Activated CD4-positive, alpha-beta T cell treated with anti-CD3 and anti-CD28 coated beads, Interleukin-2, Interleukin-4, amounts not matched to agents 100 ng/mL and 50 ng/mL, durations not matched to agents 16 hours and 8 hours (primary cell): ENCODE measurements around the gene FYN.

Experiments used
- DNase-seq: peaks from one replicate; pipeline ENCODE4 v3.0.0-alpha.2; 2020; ENCODE audit warnings: low spot score

FYN gene

DNA sequence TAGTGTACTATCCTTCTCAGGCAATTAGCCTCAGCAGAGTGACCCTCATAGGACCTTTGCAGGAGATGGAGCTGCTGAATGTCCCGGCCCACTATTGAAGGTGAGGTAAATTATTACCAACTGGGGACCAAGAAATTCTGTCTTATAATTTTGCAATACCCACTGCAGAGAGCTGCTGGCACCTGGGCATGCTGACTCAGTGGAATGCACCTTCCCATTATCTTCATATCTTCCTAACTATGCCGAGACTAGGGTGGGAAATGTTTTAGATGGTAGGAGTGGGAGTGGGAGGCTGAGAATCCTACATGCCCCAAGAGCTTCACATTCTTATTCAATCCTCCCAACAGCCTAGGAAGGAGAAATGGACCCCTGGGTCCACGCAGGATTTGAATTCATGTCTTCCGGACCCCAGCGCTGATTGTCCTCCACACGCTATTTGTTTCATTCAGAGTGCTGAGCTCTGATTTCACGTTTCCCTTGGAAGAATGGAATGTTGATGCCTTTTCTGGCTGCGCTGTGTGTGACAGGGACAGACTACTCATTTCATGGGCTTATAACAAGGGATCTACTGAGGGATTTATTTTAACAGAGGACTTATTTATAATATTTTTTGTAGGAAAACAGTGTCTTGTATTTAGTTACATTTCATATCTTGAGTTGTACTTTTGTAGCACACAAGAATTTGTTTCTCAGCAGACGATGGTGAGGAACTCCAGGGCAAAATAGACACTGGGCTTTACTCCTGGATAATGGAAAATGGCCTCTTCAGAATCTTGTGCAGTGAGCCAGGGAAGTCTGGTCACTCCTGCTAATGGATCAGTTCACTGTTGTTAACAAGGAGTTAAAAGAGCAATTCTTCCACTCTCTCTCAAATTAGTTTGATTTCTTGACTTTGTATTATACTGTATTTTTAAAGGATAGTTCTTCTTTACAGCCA lies 66.4 kb downstream of the FYN start:
- DNase-seq, result no peak

DNA sequence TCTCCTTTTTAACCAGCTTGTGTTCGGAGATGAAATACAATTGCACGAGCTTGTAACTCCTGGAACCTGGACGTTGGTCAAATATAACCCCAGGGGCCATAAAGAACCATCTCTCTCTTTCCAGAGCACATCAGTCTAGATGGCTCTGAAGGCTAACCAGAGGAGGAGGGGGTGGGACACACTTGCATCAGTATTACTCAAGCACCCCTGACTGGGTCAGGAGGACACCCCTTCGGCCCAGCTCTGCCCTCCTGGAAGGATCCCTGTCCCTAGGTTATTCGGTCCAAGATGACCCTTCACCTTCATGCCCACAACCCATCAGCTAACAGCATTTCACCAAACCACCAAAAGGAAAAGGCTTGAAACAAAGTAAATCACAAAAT lies 67.1 kb downstream of the FYN start:
- DNase-seq, result no peak

GRCh38 chr6:111805511-111806164 lies 67.6 kb downstream of the FYN start:
- peak; percentile 82 for DNase-seq

DNA sequence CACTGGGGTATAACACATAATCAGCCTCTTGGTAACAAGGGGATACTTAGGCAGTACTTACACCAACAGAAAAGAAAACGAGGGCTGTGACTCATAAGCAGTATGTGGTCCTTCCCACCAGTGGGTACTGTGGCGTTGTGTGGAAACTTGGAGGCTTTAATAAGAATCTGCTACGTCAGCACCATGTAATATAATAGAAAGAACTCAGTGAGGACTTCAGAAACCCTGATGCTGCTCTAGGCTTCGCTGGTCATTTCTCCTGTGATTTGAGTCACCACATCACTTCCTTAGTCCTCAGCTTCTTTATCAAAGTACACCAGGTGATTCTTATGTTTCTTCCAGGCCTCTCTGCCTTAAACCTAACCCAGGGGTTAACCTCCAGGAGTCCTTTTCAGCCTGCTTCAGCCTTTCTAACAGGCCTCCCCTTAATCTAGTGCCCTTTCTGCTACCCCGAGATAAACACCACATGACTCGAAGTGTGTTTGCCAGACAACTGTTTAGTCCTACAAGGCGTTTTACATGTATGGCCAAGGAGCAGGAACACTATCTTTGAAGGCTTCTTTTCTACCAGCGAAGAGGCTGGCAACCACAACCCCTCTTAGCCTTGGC lies 68.5 kb downstream of the FYN start:
- peak; percentile 84 for DNase-seq

- no peak for DNase-seq
Observed at GRCh38 chr6:111803804-111804203, 69.4 kb downstream of the FYN start.

DNA sequence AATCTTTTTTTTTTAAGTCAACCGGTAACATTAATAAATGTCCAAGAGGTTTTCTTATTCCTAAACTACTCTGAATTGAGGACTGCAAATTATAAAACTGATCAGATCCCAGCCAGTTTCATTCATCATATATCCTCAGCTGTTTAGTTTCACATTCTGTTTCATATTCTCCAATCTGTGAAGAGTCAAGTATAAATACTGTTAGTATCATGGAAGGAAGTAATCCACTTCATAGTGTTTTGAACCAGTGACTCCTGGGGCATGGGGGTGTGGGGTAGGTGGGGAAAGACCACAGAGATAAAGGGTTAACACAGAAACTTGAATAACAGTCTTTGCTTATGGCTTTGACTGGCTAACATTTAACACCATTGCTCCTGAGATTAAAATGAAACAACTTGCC lies 69.9 kb downstream of the FYN start:
- DNase-seq, result no peak

- DNase-seq, result no peak
Observed at GRCh38 chr6:111802720-111803330, 70.4 kb downstream of the FYN start.

DNA sequence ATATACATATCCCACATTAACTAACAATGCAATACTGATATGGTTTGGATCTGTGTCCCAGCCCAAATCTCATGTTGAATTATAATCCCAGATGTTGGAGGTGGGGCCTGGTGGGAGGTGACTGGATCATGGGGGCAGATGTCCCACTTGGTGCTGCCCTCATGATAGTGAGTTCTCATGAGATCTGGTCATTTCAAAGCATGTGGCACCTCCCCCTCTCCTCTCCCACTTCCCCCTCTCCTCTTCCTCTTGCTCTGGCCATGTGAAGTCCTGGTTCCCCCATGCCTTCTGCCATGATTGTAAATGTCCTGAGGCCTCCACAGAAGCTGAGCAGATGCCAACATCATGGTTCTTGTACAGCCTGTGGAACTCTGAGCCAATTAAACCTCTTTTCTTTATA lies 71.2 kb downstream of the FYN start:
- no peak for DNase-seq

DNA sequence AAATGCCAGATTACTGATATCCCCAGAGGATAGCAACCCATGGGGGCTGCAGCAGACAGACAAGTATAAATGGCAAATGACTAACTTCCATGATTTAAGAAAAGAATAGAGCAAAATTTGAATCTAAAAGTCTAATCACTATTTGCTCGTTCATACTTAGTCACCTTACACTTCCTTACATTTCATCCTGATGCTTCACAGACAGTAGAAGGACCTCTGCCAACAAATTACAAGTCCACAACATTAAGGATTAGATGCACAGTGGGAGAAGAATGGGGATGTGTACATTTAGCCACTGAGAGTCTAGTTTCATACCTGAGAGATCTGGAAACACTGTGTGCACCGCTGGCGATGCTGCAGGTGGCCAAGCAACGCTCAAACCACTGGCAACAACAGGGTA lies 72.4 kb downstream of the FYN start:
- DNase-seq, result no peak

DNA sequence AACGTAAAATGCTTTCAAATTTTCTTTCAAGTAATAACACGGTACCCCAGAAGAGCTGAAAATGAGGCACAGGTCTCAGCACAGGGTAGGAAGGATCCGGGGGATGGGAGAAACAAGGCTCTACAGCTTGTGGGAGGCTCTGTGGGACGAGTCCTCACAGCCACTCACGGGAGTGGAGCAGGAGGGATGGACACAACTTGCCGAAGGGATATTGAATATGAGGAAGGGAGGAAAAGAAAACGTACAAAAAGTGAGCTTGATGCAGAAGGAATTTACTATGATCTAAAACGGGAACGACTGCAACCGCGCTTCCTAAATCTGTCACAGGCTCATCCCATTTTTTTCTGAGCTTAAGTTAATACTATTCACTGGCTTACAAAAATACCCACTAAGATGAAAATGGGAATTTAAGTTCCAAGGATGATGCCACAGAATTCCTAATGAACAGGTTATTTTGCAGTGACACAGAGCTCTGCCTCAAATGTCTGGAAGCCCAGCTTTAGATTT lies 72.9 kb downstream of the FYN start:
- DNase-seq, result no peak

DNA sequence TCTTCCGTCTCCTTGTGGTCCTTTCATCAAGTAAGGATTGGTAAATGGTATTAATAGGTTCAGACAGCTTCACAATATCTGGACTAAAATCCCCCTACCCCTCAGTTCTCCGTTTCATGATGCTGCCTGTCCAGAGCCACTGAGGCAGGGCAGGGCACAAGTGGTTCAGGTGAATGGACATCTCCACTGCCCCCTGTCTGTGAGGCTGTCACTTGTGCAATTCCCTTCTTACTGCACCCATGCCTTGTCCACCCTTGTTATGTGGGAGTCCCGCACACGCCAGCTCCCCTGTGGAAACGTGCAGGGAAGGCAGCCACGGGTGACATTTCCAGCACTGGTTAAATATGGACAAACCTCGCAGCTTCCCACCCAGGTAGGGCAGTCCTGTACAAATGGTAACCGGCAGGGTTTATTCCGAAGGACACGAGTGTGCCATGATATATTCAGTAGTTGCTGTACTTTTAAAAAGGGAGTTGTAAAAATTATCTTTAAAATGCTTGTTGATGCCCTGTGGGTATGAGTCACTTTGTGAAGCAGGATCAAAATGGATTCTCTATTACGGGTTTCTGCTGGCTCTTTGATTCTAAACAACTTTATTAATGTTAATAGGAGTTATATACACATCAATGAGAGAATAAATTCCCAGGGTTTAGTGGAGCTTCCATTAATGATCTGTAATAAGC lies 73.5 kb downstream of the FYN start:
- no peak for DNase-seq

DNA sequence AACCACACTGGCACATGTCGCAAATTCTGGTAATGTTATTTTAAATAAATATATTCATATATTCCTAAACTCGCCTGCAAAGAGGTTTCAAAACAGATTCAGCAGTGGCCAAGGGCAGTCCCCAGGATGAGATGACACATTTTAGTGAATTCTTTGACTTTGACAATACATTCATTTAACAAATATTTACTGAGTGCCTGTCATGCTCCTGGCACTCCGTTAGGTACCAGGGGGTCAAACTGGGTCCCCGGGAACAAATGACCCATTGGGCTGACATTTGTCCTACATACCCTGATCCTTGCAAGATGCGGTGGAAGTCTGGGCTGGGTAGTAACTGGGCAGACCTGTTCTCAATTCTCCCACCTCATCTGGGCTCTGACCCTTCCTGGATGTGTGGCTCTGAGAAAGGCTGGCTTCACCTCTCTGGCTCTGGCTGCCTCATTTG lies 74.9 kb downstream of the FYN start:
- no peak for DNase-seq

- no peak for DNase-seq
Observed at GRCh38 chr6:111796310-111796918, 76.8 kb downstream of the FYN start.

- no peak for DNase-seq
Observed at GRCh38 chr6:111795558-111795957, 77.7 kb downstream of the FYN start.

GRCh38 chr6:111794727-111795452 lies 78.4 kb downstream of the FYN start:
- peak; percentile 67 for DNase-seq

DNA sequence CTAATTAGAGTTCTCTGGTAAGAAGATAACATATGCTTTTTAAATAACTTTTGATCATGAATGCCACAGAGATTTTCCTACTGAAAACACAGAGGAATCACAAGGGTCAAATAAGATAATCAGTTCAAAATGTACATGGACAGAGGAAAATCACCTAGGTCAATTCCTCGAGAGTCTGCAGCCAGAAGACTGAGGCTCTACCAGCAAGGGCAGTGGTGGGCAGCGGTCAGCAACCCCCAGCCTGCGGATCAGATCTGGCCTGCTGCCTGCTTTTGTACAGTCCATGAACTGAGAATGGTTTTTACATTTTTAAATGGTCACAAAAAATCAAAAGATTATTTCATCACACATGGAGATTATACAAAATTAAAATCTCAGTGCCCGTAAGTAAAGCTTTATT lies 79.0 kb downstream of the FYN start:
- no peak for DNase-seq

DNA sequence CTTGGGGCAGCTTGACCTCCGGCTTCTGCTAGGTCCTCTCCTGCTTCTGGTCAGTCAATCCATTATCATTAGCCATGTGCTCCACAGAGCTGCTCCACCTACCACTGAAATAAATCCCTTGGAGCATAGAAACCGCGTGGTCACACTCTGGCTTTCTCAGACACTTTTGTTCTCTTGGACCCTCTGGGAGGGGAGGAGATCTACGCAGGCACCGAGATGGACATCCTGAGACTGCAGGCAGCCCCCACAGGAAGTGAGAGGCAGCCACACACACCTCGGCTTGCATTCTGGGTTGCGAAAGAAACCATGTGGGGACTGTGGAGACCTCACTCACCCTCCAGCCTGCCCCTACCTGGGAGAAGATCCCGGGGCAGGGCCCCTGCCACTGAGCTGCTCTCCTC lies 79.5 kb downstream of the FYN start:
- peak; percentile 73 for DNase-seq

GRCh38 chr6:111792914-111793700 lies 80.1 kb downstream of the FYN start:
- DNase-seq, result no peak

- DNase-seq, result no peak
Observed at GRCh38 chr6:111792241-111792640, 81.0 kb downstream of the FYN start.

DNA sequence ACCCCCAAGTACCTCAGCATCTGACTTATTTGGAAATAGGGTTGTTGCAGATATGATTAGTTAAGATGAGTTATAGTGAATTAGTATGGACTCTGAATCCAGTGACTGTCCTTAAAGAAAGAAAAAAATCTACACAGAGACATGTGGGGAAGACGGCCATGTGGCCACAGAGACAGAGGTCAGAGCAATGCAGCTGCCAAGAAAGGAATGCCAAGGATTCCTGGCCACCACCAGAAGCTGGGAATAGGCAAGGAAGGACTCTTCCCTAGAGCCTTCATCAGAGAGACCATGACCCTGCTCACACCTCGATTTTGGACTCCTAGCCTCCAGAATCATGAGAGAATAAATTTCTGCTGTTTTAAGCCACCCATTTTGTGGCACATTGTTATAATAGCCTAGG lies 81.8 kb downstream of the FYN start:
- DNase-seq, result no peak
